MM.1S (cell line): ENCODE data around the gene DNASE1L3.

ENCODE experiments used
- DNase-seq: peaks from one replicate; pipeline ENCODE4 v3.0.0-alpha.2; 2015
- H2AFZ ChIP-seq: fragments of 300-600 bp; sonication (generic); 2 replicates; pipeline ENCODE4 v1.6.0; 2016; ENCODE audit warnings: antibody characterized with exemption, low read length
- H3F3A ChIP-seq: fragments of 300-600 bp; sonication (generic); 2 replicates; pipeline ENCODE4 v1.6.1; 2016; ENCODE audit warnings: mild to moderate bottlenecking, antibody characterized with exemption, low read length, moderate library complexity, mixed read lengths; ENCODE audit not compliant: insufficient read depth
- H3K27ac ChIP-seq: fragments of 300-600 bp; sonication (generic); 2 replicates; pipeline ENCODE4 v1.5.1; 2016; ENCODE audit warnings: mild to moderate bottlenecking, low read length
- H3K27me3 ChIP-seq: fragments of 300-600 bp; sonication (generic); replicated peaks from 2 replicates; pipeline ENCODE4 v1.6.0; 2016; ENCODE audit warnings: low read length; ENCODE audit not compliant: insufficient read depth
- H3K36me3 ChIP-seq: fragments of 300-600 bp; sonication (generic); replicated peaks from 2 replicates; pipeline ENCODE4 v1.6.1; 2016; ENCODE audit warnings: mild to moderate bottlenecking, low read length, mixed read lengths; ENCODE audit not compliant: insufficient read depth
- H3K4me1 ChIP-seq: fragments of 300-600 bp; sonication (generic); 2 replicates; pipeline ENCODE4 v1.6.1; 2016; ENCODE audit warnings: low read length, mixed read lengths
- H3K4me2 ChIP-seq: fragments of 300-600 bp; sonication (generic); 2 replicates; pipeline ENCODE4 v1.6.0; 2016; ENCODE audit warnings: low read depth, low read length
- H3K4me3 ChIP-seq: fragments of 300-600 bp; sonication (generic); 2 replicates; pipeline ENCODE4 v1.5.1; 2016; ENCODE audit warnings: low read length, mixed read lengths
- H3K79me2 ChIP-seq: fragments of 300-600 bp; sonication (generic); 2 replicates; pipeline ENCODE4 v1.6.1; 2016; ENCODE audit warnings: mixed run types, low read length, mixed read lengths
- H3K9ac ChIP-seq: fragments of 300-600 bp; sonication (generic); 2 replicates; pipeline ENCODE4 v1.6.1; 2016; ENCODE audit warnings: low read length, mixed read lengths
- H3K9me2 ChIP-seq: fragments of 300-600 bp; sonication (generic); replicated peaks from 2 replicates; pipeline ENCODE4 v1.6.1; 2016; ENCODE audit warnings: mild to moderate bottlenecking, low read length, mixed read lengths; ENCODE audit not compliant: insufficient read depth
- H3K9me3 ChIP-seq: fragments of 300-600 bp; sonication (generic); replicated peaks from 2 replicates; pipeline ENCODE4 v1.6.1; 2016; ENCODE audit warnings: mild to moderate bottlenecking, low read length, mixed read lengths; ENCODE audit not compliant: insufficient read depth
- H4K20me1 ChIP-seq: fragments of 300-600 bp; sonication (generic); 2 replicates; pipeline ENCODE4 v1.6.1; 2016; ENCODE audit warnings: mild to moderate bottlenecking, low read length, moderate library complexity, mixed read lengths; ENCODE audit not compliant: insufficient read depth
- EZH2 ChIP-seq: fragments of 300-600 bp; sonication (generic); optimal IDR thresholded peaks from 2 replicates; pipeline ENCODE3; 2017; ENCODE audit warnings: low read depth, mild to moderate bottlenecking, antibody characterized with exemption, low read length, mixed read lengths
- EZH2phosphoT487 ChIP-seq: fragments of 300-600 bp; sonication (generic); IDR thresholded peaks from 2 replicates; pipeline ENCODE4 v1.6.1; 2018; ENCODE audit warnings: antibody characterized with exemption, low read length
- TF ChIP-seq, protein P1 (sequence below): fragments of 300-600 bp; sonication (generic); IDR thresholded peaks from 2 replicates; pipeline ENCODE4 v1.5.1; 2016; ENCODE audit warnings: antibody characterized with exemption, low read length, mixed read lengths

Gene DNASE1L3

DNA sequence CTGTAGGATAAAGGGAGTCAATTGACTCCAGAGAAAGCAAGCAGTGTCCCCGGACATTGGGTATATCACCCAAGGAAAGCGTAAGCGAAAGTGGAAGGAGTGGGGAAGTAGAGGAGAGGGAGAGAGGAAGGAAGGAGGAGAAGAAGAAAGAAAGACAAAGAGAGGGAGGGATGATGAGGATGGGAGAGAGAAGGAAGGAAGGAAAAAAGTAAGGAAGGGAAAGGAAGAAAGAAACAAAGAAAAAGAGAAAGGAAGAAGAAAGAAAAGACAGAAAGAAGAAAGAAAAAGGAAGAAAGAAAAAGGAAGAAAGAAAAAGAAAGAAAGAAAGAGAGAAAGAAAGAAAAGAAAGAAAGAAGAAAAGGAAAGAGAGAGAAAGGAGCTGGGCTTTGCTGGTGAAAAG, 839 bp downstream of the DNASE1L3 start:
- Histone ChIP-seq H3K4me1 (peaks cover 10% of the 10 kb centered on the region), H3K79me2 (no peaks in the 10 kb centered on the region), H3F3A (peaks cover 9% of the 10 kb centered on the region), H3K27me3 (no peaks in the 10 kb centered on the region), H2AFZ (no peak overlapping the region), H3K9me2 (no peaks in the 10 kb centered on the region), H4K20me1 (no peaks in the 10 kb centered on the region), H3K9me3 (no peaks in the 10 kb centered on the region), H3K36me3 (no peaks in the 10 kb centered on the region), H3K9ac (no peak overlapping the region), H3K4me2 (no peak overlapping the region), H3K27ac (no peak overlapping the region), H3K4me3 (no peak overlapping the region)
- TF ChIP-seq, protein P1, sequence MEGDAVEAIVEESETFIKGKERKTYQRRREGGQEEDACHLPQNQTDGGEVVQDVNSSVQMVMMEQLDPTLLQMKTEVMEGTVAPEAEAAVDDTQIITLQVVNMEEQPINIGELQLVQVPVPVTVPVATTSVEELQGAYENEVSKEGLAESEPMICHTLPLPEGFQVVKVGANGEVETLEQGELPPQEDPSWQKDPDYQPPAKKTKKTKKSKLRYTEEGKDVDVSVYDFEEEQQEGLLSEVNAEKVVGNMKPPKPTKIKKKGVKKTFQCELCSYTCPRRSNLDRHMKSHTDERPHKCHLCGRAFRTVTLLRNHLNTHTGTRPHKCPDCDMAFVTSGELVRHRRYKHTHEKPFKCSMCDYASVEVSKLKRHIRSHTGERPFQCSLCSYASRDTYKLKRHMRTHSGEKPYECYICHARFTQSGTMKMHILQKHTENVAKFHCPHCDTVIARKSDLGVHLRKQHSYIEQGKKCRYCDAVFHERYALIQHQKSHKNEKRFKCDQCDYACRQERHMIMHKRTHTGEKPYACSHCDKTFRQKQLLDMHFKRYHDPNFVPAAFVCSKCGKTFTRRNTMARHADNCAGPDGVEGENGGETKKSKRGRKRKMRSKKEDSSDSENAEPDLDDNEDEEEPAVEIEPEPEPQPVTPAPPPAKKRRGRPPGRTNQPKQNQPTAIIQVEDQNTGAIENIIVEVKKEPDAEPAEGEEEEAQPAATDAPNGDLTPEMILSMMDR, result no peak
- TF ChIP-seq EZH2 (no peak), EZH2phosphoT487 (no peak)
- DNase-seq, result no peak

- Histone ChIP-seq H3K79me2 (no peaks in the 10 kb centered on the region), H3K4me1 (no peaks in the 10 kb centered on the region), H3K4me2 (no peak overlapping the region), H3F3A (no peaks in the 10 kb centered on the region), H3K27ac (no peak overlapping the region), H3K9me2 (no peaks in the 10 kb centered on the region), H3K4me3 (no peak overlapping the region), H3K27me3 (no peaks in the 10 kb centered on the region), H4K20me1 (no peaks in the 10 kb centered on the region), H3K36me3 (no peaks in the 10 kb centered on the region), H3K9me3 (no peaks in the 10 kb centered on the region), H2AFZ (no peak overlapping the region), H3K9ac (no peak overlapping the region)
- DNase-seq, result no peak
- no peak for TF ChIP-seq EZH2
- TF ChIP-seq EZH2phosphoT487, result no peak
- TF ChIP-seq, protein P1, result no peak
These were observed 2.8 kb downstream of the DNASE1L3 start for GRCh38 chr3:58207954-58208353.

DNA sequence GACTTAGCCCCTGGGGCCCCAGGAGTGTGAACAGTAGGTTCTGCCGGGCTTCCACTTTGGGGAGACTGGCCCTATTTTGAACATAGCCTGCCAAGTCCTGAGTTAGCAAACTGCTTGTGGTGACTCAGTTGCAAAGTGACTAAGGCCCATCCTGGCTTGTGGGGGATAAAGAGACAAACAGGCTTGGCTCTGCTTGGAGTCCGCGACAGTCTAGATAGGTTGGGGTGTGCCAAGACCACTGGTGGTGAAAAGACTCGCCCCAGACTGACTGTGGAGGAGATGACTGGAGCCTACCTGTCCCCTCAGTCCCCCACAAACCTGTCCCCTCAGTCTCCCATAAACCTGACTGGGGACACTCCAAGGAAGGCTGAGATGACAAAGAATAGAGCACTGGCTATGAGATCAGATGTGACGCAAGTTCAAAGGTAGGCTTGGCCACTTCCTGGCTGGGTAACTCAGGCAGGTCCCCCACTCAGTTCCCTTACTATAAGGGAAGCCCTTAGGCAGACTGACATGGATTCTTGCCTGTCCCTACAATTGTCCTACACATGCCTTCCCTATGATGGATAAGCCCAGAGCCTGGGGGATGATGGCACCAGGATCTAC, 4.3 kb downstream of the DNASE1L3 start:
- Histone ChIP-seq H3K4me2 (no peak overlapping the region), H3K4me1 (no peaks in the 10 kb centered on the region), H3K27me3 (no peaks in the 10 kb centered on the region), H3K9ac (no peak overlapping the region), H3K9me3 (no peaks in the 10 kb centered on the region), H3K27ac (no peak overlapping the region), H3K36me3 (no peaks in the 10 kb centered on the region), H3F3A (no peaks in the 10 kb centered on the region), H2AFZ (no peak overlapping the region), H4K20me1 (no peaks in the 10 kb centered on the region), H3K79me2 (no peaks in the 10 kb centered on the region), H3K4me3 (no peak overlapping the region), H3K9me2 (no peaks in the 10 kb centered on the region)
- TF ChIP-seq EZH2phosphoT487, result no peak
- TF ChIP-seq, protein P1, result no peak
- no peak for TF ChIP-seq EZH2
- DNase-seq, result no peak
